NB4 (cell line): Measurements from ENCODE around the gene COL16A1.

ENCODE experiments used
- POLR2A ChIP-seq: IDR thresholded peaks from 2 replicates; pipeline ENCODE4 v1.6.1; 2011; ENCODE audit warnings: mild to moderate bottlenecking; ENCODE audit not compliant: insufficient read length; ENCODE audit errors: extremely low read depth
- TF ChIP-seq, protein P1 (sequence below): IDR thresholded peaks from one replicate; pipeline ENCODE4 v1.5.1; 2012; ENCODE audit warnings: low read depth, low read length
- TF ChIP-seq, protein P2 (sequence below): IDR thresholded peaks from 2 replicates; pipeline ENCODE4 v1.6.1; 2011; ENCODE audit warnings: low read depth, low read length

DNA sequence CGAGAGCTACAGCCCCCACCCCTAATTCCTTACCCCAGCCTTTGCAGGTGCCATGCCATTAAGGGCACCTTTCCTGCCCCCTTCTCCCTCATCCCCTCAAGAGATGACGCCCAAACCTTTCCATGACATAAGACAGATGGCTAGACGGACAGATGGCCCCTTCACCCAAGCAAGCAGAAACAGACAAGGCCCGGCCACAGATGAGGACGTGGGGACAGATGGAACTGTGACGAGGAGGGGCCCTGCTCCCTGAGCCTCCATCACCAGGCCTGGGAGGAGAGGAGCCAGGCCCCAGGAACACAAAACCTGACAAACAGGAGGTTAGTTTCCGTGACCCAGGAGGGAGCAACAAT, 34.4 kb downstream of the COL16A1 start:
- TF ChIP-seq, protein P1, sequence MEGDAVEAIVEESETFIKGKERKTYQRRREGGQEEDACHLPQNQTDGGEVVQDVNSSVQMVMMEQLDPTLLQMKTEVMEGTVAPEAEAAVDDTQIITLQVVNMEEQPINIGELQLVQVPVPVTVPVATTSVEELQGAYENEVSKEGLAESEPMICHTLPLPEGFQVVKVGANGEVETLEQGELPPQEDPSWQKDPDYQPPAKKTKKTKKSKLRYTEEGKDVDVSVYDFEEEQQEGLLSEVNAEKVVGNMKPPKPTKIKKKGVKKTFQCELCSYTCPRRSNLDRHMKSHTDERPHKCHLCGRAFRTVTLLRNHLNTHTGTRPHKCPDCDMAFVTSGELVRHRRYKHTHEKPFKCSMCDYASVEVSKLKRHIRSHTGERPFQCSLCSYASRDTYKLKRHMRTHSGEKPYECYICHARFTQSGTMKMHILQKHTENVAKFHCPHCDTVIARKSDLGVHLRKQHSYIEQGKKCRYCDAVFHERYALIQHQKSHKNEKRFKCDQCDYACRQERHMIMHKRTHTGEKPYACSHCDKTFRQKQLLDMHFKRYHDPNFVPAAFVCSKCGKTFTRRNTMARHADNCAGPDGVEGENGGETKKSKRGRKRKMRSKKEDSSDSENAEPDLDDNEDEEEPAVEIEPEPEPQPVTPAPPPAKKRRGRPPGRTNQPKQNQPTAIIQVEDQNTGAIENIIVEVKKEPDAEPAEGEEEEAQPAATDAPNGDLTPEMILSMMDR: no peak
- no peak for TF ChIP-seq POLR2A
- TF ChIP-seq, protein P2, sequence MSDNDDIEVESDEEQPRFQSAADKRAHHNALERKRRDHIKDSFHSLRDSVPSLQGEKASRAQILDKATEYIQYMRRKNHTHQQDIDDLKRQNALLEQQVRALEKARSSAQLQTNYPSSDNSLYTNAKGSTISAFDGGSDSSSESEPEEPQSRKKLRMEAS: no peak
